A549 (cell line): ENCODE measurements around the gene UGT1A4. TPM values are rescaled to one million over a fixed set of nuclear protein-coding genes. Genes with fewer than 3 reads are reported as not detected.
A peak's percentile ranks its signal among the peaks of the same experiment; 100 is the strongest.

Experiments used
- ATAC-seq, 2 experiments: fragments of 200-7000 bp in 1 of 2; fragments of >200 bp in 1 of 2; cut with Nextera tagmentation in 1 of 2; cut with Tn5 transposase in 1 of 2; 3 replicates each; pipeline versions ENCODE4 v1.8.0 to v1.9.1; 2018 to 2020; ENCODE audit warnings: mild to moderate bottlenecking in 1 of 2, moderate library complexity in 1 of 2
- CTCF ChIA-PET: fragments of 300-600 bp; sonication (Branson Sonifier 250); formaldehyde crosslinking; extraction: SDS; loops from one replicate; lab custom pipeline; 2021; ENCODE audit warnings: antibody characterized with exemption, inconsistent platforms; lab: Yijun Ruan, JAX
- POLR2A ChIA-PET: fragments of 350-600 bp; formaldehyde crosslinking; extraction: SDS; loops from one replicate; lab custom pipeline; 2021; ENCODE audit warnings: antibody characterized with exemption, inconsistent platforms; lab: Yijun Ruan, JAX
- DNase-seq, 2 experiments: peaks; one replicate each; pipeline versions ENCODE4 v3.0.0 to v3.0.0-alpha.2; 2011 to 2016; ENCODE audit warnings: low read depth in 1 of 2, low spot score in 1 of 2
- FAIRE-seq: peaks from 2 replicates; lab custom pipeline; 2011; peaks lifted over from hg19 to GRCh38; lab: Jason Lieb, UNC
- H3K27ac ChIP-seq, 2 experiments: fragments of >200 bp; sonication (Bioruptor Twin); formaldehyde crosslinking; 3 replicates each; pipeline ENCODE4 v1.5.1; 2016 to 2017
- H3K4me1 ChIP-seq: fragments of >200 bp; sonication (Bioruptor Twin); formaldehyde crosslinking; 3 replicates; pipeline ENCODE4 v1.6.1; 2016
- H3K4me2 ChIP-seq: fragments of >200 bp; sonication (Bioruptor Twin); formaldehyde crosslinking; 3 replicates; pipeline ENCODE4 v1.6.1; 2016
- H3K4me3 ChIP-seq: fragments of >200 bp; sonication (Bioruptor Twin); formaldehyde crosslinking; 3 replicates; pipeline ENCODE4 v1.5.1; 2016
- H3K9me3 ChIP-seq: fragments of >200 bp; sonication (Bioruptor Twin); formaldehyde crosslinking; 3 replicates; pipeline ENCODE4 v1.6.1; 2016
- CBX8 ChIP-seq: fragments of 200-600 bp; sonication (generic); IDR thresholded peaks from 2 replicates; pipeline ENCODE4 v1.6.1; 2016
- CEBPB ChIP-seq, 2 experiments: fragments of >200 bp in 1 of 2; sonication (Bioruptor Twin) in 1 of 2; formaldehyde crosslinking in 1 of 2; IDR thresholded peaks; 2 replicates each; pipeline ENCODE4 v1.6.1; 2012 to 2016
- CHD4 ChIP-seq: fragments of 200-600 bp; sonication (generic); IDR thresholded peaks from 2 replicates; pipeline ENCODE4 v1.6.1; 2016; ENCODE audit warnings: antibody characterized with exemption, mild to moderate bottlenecking, borderline replicate concordance
- E2F6 ChIP-seq: IDR thresholded peaks from 2 replicates; pipeline ENCODE4 v1.6.1; 2012; ENCODE audit warnings: low read depth, borderline replicate concordance
- EHF ChIP-seq: fragments of 250-450 bp; sonication (Bioruptor Pico); IDR thresholded peaks from 2 replicates; pipeline ENCODE4 v1.5.0; 2020; ENCODE audit warnings: mild to moderate bottlenecking
- ELK1 ChIP-seq: fragments of 150-350 bp; IDR thresholded peaks from 2 replicates; pipeline ENCODE4 v1.6.1; 2014; ENCODE audit warnings: low read depth, mild to moderate bottlenecking, low read length
- EP300 ChIP-seq, 2 experiments: fragments of >200 bp; sonication (Bioruptor Twin); formaldehyde crosslinking; IDR thresholded peaks; 2 replicates in 1 of 2; 3 replicates in 1 of 2; pipeline ENCODE4 v1.6.1; 2016 to 2017
- FOSL2 ChIP-seq, 2 experiments: fragments of 450-650 bp in 1 of 2; fragments of >200 bp in 1 of 2; sonication (Bioruptor Twin) in 1 of 2; formaldehyde crosslinking; IDR thresholded peaks; 2 replicates each; pipeline versions ENCODE4 v1.5.0 to v1.6.1; 2016 to 2020; ENCODE audit warnings: mild to moderate bottlenecking in 1 of 2, moderate library complexity in 1 of 2
- JUN ChIP-seq, 2 experiments: fragments of >200 bp; sonication (Bioruptor Twin); formaldehyde crosslinking; IDR thresholded peaks; 2 replicates in 1 of 2; 3 replicates in 1 of 2; pipeline ENCODE4 v1.6.1; 2016 to 2017
- KDM5A ChIP-seq: fragments of 200-600 bp; sonication (generic); IDR thresholded peaks from 2 replicates; pipeline ENCODE4 v1.6.1; 2016; ENCODE audit warnings: antibody characterized with exemption, mild to moderate bottlenecking
- MAX ChIP-seq: IDR thresholded peaks from 2 replicates; pipeline ENCODE4 v1.6.1; 2012
- MAZ ChIP-seq: fragments of 150-350 bp; IDR thresholded peaks from 2 replicates; pipeline ENCODE4 v1.6.1; 2014; ENCODE audit warnings: antibody characterized with exemption, low read depth, low read length, borderline replicate concordance
- NFE2L2 ChIP-seq: fragments of 150-350 bp; conservative IDR thresholded peaks from 2 replicates; pipeline ENCODE4 v1.6.1; 2014; ENCODE audit warnings: low read length
- NR3C1 ChIP-seq: fragments of >200 bp; sonication (Bioruptor Twin); formaldehyde crosslinking; IDR thresholded peaks from 3 replicates; pipeline ENCODE4 v1.6.1; 2017
- PBX3 ChIP-seq: IDR thresholded peaks from 2 replicates; pipeline ENCODE4 v1.6.1; 2012
- POLR2AphosphoS2 ChIP-seq: conservative IDR thresholded peaks from 2 replicates; pipeline ENCODE4 v1.6.1; 2012; ENCODE audit warnings: low read length, improper control_type of control experiment, inconsistent platforms
- REST ChIP-seq: fragments of 200-600 bp; sonication (generic); IDR thresholded peaks from 2 replicates; pipeline ENCODE4 v1.6.1; 2016; ENCODE audit warnings: antibody characterized with exemption, mild to moderate bottlenecking, moderate library complexity
- SREBF2 ChIP-seq: fragments of 450-650 bp; IDR thresholded peaks from 2 replicates; pipeline ENCODE4 v1.6.1; 2014; ENCODE audit warnings: mild to moderate bottlenecking, moderate library complexity
- USF2 ChIP-seq: fragments of 450-650 bp; IDR thresholded peaks from 2 replicates; pipeline ENCODE4 v1.6.1; 2014; ENCODE audit warnings: antibody characterized with exemption
- ZSCAN20 ChIP-seq: fragments of 250-450 bp; sonication (Bioruptor Pico); IDR thresholded peaks from 2 replicates; pipeline ENCODE4 v1.8.0; 2022; ENCODE audit warnings: mild to moderate bottlenecking, moderate library complexity
- WGBS: methylation state at CpG from one replicate; pipeline ENCODE4 v1.1.6; 2017; ENCODE audit errors: missing lambda C conversion rate; 5-methylcytosine and 5-hydroxymethylcytosine counted together
- polyA plus RNA-seq, 4 experiments: library from polyadenylated mRNA; depleted of rRNA in 3 of 4; stranded (reverse); fragments of >200 nt; fragmentation: RNase III in 1 of 4; extraction: RNeasy Plus Mini Kit Qiagen cat#74134 plus additional on column Dnase treatment in 1 of 4; gene quantifications; 2 replicates in 3 of 4; 3 replicates in 1 of 4; pipeline ENCODE4 v1.2.3, GENCODE V29; 2011 to 2017
- TF ChIP-seq, protein P1 (sequence below): fragments of >200 bp; sonication (Bioruptor Twin); formaldehyde crosslinking; IDR thresholded peaks from 2 replicates; pipeline ENCODE4 v1.6.1; 2016
- TF ChIP-seq, protein P2 (sequence below): fragments of >200 bp; sonication (Bioruptor Twin); formaldehyde crosslinking; IDR thresholded peaks from 3 replicates; pipeline ENCODE4 v1.6.1; 2016
- TF ChIP-seq, protein P3 (sequence below): fragments of >200 bp; sonication (Bioruptor Twin); formaldehyde crosslinking; IDR thresholded peaks from 3 replicates; pipeline ENCODE4 v1.5.1; 2016

The UGT1A4 gene
- polyA plus RNA-seq, 2 of the 4 experiments (the other 2 are of a cell fraction): 0.13 to 0.14 TPM

DNA sequence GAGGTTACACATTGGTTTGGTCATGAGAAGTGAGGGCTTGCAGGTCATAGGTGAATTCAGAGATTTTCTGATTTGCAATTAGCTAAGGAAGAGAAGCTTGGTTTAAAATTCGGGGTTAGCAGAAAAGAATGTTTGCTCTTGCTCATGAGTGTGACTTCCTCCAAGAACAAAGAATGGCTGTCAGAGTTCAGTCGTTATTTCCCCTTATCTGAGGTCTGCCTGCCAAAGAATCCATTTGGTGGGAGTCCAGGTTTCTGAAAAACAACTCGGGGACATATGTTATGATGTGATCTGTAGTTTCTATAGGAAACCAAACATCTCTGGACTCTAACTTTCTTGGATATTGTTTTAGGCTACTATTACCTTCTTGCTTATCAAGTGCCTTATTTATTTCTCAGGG lies 29.0 kb upstream of the UGT1A4 start:
- 56% methylated on average over 3 of the region's 3 CpGs for WGBS
- Histone ChIP-seq H3K4me2 (no peak overlapping the region; the same call in 2 of the 3 replicates), H3K4me1 (peaks cover 44% of the 10 kb centered on the region), H3K9me3 (peaks cover 56% of the 10 kb centered on the region), H3K27ac (peak overlapping the region; percentile 85 to 100), H3K4me3 (no peak overlapping the region)
- TF ChIP-seq MAX (no peak), PBX3 (no peak), ZSCAN20 (CRISPR knock-in tag) (no peak)
- ChIA-PET CTCF (interaction anchor here (1.3 kb wide), 1 partner anchor 19 kb away, joined by 3 read pairs; no protein-coding TSS in a partner anchor), POLR2A (no interaction called here)
- ATAC-seq (no peak), DNase-seq (no peak), FAIRE-seq (no peak)

DNA sequence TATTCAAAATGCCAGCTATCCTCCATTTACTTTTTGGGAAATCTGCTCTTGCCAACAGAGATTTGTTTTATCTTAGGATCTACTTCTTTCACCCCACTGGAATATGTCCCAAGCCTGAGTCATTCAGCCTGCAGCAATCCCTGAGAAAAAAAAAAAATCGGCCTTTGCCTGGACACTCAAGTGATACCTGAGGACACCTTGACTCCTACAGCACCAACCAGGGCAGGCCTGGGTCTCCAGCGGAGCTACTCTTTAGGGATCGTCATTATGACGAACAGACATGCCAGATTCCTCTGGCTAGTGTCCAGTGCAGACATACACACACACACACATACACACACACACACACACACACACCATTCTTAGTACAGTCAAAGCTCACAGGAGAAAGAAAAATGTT lies 28.1 kb upstream of the UGT1A4 start:
- Histone ChIP-seq H3K4me2 (peak overlapping the region; percentile 35), H3K27ac (peak overlapping the region; percentile 85 to 100), H3K9me3 (peaks cover 51% of the 10 kb centered on the region), H3K4me1 (peaks cover 52% of the 10 kb centered on the region), H3K4me3 (no peak overlapping the region)
- ChIA-PET POLR2A (interaction anchor here (1.0 to 1.4 kb wide), 3 partner anchors 10 to 204 kb away, joined by 3 to 4 read pairs (median 4); no protein-coding TSS in a partner anchor), CTCF (interaction anchor here (1.0 to 2.0 kb wide), 5 partner anchors 19 to 286 kb away, joined by 3 to 6 read pairs (median 3); no protein-coding TSS in a partner anchor)
- DNase-seq (peak in 1 of 2 experiments; percentile 71), ATAC-seq (peak; percentile 64 to 66; a peak in 5 of 6 replicates), FAIRE-seq (no peak)
- 33% methylated on average over 4 of the region's 4 CpGs for WGBS
- TF ChIP-seq NR3C1 (no peak), ELK1 (no peak), POLR2AphosphoS2 (no peak), USF2 (no peak), SREBF2 (no peak), FOSL2 (IDR thresholded peaks at IDR 0.05) (no peak), FOSL2 (CRISPR knock-in tag; IDR thresholded peaks at IDR 0.05) (peak; percentile 47; the same call in 1 of the 2 replicates), EP300 (IDR thresholded peaks at IDR 0.05) (peak; percentile 40 to 41; a peak in 3 of 5 replicates), PBX3 (no peak), REST (no peak), KDM5A (no peak), NFE2L2 (no peak), E2F6 (no peak; the same call in 1 of the 2 replicates), CHD4 (no peak), MAZ (no peak), CBX8 (no peak), EHF (CRISPR knock-in tag) (no peak), CEBPB (IDR thresholded peaks at IDR 0.05) (0 out of 4 replicates have a peak, but pooled peaks of 1 of the 2 experiments have one; percentile 39), JUN (IDR thresholded peaks at IDR 0.05) (0 out of 5 replicates have a peak, but pooled peaks of 1 of the 2 experiments have one; percentile 19)
- TF ChIP-seq, protein P1, sequence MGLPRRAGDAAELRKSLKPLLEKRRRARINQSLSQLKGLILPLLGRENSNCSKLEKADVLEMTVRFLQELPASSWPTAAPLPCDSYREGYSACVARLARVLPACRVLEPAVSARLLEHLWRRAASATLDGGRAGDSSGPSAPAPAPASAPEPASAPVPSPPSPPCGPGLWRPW: no peak
- TF ChIP-seq, protein P2, sequence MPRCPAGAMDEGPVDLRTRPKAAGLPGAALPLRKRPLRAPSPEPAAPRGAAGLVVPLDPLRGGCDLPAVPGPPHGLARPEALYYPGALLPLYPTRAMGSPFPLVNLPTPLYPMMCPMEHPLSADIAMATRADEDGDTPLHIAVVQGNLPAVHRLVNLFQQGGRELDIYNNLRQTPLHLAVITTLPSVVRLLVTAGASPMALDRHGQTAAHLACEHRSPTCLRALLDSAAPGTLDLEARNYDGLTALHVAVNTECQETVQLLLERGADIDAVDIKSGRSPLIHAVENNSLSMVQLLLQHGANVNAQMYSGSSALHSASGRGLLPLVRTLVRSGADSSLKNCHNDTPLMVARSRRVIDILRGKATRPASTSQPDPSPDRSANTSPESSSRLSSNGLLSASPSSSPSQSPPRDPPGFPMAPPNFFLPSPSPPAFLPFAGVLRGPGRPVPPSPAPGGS: 0 out of 3 replicates have a peak, but pooled peaks have one; percentile 21
- TF ChIP-seq, protein P3, sequence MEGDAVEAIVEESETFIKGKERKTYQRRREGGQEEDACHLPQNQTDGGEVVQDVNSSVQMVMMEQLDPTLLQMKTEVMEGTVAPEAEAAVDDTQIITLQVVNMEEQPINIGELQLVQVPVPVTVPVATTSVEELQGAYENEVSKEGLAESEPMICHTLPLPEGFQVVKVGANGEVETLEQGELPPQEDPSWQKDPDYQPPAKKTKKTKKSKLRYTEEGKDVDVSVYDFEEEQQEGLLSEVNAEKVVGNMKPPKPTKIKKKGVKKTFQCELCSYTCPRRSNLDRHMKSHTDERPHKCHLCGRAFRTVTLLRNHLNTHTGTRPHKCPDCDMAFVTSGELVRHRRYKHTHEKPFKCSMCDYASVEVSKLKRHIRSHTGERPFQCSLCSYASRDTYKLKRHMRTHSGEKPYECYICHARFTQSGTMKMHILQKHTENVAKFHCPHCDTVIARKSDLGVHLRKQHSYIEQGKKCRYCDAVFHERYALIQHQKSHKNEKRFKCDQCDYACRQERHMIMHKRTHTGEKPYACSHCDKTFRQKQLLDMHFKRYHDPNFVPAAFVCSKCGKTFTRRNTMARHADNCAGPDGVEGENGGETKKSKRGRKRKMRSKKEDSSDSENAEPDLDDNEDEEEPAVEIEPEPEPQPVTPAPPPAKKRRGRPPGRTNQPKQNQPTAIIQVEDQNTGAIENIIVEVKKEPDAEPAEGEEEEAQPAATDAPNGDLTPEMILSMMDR: no peak
